Myocyte (in vitro differentiated cells): ENCODE data around the gene BPIFB1. TPM values are rescaled to one million over a fixed set of nuclear protein-coding genes. Genes with fewer than 3 reads are reported as not detected.

Experiments used
- DNase-seq: peaks from one replicate; pipeline ENCODE4 v3.0.0-alpha.2; 2012; ENCODE audit warnings: low read depth
- polyA plus RNA-seq: library from polyadenylated mRNA; unstranded; fragments of >200 nt; gene quantifications from one replicate; pipeline ENCODE4 v1.2.1, GENCODE V29; 2012; ENCODE audit warnings: missing spikeins
- total RNA-seq: library from RNA; depleted of rRNA; stranded (reverse); fragments of >200 nt; gene quantifications from 2 replicates; pipeline ENCODE4 v1.2.3, GENCODE V29; 2014

The BPIFB1 gene
- total RNA-seq = not detected in 2 replicates
- polyA plus RNA-seq = not detected

DNA sequence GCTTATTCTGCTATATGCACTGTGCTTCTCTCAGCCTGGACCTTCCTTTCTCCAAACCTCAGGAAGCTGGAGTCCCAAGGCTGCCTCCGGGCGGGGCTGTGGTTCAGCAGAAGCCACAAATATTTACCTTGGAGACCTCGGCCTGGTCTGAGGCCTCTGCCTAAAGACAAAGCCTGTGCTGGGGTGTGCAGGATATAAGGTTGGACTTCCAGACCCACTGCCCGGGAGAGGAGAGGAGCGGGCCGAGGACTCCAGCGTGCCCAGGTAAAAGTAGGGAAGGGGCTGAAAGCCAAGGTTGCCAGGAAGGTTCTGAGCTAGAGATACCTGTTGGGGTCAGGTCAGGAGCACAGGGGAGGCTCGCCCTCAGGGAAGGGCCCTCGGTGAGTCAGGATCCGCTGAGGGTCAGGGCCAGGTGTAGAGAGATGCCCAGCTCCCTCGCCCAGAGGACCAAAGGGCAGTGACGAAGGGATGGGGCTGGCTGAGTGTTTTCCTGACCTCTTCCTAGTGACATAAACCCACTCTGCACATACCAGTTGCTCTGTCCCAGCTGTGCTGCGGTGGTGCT lies at the start of gene BPIFB1:
TSS of gene BPIFB1 (plus strand) at position 224 of the 565 bp plus-strand sequence. CDS start 2,860 bp downstream, outside the sequence.
- no peak for DNase-seq

DNA sequence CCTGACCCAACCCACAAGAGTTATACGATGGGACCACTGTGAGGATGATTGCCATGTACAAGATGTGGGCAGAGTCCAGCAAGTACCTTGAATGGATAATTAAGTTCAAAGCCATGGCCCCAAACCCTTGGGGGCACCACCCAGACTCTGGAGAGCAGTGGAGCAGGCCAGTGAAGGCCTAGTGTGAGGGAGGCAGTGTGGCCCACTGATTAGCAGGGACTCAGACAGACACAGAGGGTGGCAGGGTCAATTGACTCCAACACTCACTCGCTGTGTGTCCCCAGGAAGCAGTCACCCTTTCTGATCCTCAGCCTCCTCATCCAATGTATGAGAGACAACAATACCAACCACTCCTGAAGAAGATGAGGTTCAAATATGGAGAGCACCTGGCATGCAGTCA lies 49.0 kb upstream of the BPIFB1 start:
- no peak for DNase-seq

- DNase-seq = no peak
These were observed 47.3 kb upstream of the BPIFB1 start, which contains the start of gene BPIFA1 for GRCh38 chr20:33235696-33236095. BPIFA1 (plus strand) TSS chr20:33235996; CDS start chr20:33237712, 1,716 bp downstream.

GRCh38 chr20:33236351-33236750 lies 46.7 kb upstream of the BPIFB1 start:
- DNase-seq = no peak

DNA sequence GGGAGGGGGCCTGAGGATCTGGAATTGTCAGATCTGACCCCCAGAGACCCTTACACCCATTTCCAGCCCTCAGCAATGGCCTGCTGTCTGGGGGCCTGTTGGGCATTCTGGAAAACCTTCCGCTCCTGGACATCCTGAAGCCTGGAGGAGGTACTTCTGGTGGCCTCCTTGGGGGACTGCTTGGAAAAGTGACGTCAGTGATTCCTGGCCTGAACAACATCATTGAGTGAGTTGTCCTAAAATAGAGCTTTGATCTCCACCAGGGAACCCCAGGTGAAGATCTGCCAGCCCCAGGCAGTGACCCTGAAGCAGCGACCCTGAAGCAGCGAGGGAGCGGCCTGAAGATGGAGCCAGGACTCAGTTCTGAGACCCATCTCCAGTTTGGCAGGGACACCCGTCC lies 45.0 kb upstream of the BPIFB1 start:
- DNase-seq = no peak

GRCh38 chr20:33239418-33239817 lies 43.6 kb upstream of the BPIFB1 start:
- no peak for DNase-seq

- no peak for DNase-seq
These were observed 42.9 kb upstream of the BPIFB1 start for GRCh38 chr20:33239979-33240736.

DNA sequence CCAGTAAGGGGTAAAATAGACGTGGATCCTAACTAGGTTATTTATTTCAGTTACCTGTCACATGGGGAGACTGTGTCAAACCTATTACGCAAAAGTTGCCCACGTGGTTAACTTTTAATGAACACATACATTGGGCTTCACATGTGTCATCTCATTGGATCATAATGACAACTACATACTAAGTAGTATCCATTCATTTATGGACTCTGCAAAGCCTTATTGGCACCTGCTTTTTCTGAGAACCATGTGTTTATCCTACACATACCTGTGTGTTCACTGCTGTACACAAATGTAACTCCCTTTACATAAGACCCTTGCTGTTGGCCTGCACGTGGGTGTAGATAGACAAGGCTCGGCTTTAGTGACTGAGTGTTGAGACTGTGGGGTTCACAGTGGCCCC lies 42.1 kb upstream of the BPIFB1 start:
- no peak for DNase-seq

GRCh38 chr20:33242319-33243100 lies 40.5 kb upstream of the BPIFB1 start:
- DNase-seq = no peak

- DNase-seq = no peak
These were observed 36.9 kb upstream of the BPIFB1 start for GRCh38 chr20:33246077-33246476.

- DNase-seq = peak; percentile 39
These were observed 33.6 kb upstream of the BPIFB1 start for GRCh38 chr20:33249456-33249855.

GRCh38 chr20:33250666-33251065 lies 32.3 kb upstream of the BPIFB1 start:
- DNase-seq = peak; percentile 5

DNA sequence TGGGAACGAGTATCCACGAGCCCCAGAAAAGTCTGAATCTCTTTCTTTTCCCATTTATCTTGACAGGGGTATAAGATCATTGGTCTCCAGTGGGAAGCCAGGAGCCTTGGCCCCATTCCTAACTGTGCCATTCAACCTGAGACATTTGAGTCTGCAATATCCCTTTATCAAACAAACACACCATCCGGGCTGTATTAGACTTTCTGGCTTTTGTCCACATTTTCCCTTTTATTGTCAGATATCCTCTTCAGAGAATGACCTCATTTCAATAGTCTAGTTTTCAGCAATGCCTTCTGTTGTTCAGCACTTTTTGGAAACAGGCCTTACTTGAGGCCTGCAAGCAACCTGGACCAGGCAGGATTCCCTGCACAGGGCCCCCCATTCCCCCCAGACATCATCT lies 31.5 kb upstream of the BPIFB1 start:
- no peak for DNase-seq

GRCh38 chr20:33252460-33252859 lies 30.6 kb upstream of the BPIFB1 start:
- no peak for DNase-seq

GRCh38 chr20:33255005-33255404 lies 28.0 kb upstream of the BPIFB1 start:
- no peak for DNase-seq

- no peak for DNase-seq
These were observed 25.8 kb upstream of the BPIFB1 start for GRCh38 chr20:33257237-33257636.

GRCh38 chr20:33259371-33259770 lies 23.6 kb upstream of the BPIFB1 start:
- DNase-seq = no peak

DNA sequence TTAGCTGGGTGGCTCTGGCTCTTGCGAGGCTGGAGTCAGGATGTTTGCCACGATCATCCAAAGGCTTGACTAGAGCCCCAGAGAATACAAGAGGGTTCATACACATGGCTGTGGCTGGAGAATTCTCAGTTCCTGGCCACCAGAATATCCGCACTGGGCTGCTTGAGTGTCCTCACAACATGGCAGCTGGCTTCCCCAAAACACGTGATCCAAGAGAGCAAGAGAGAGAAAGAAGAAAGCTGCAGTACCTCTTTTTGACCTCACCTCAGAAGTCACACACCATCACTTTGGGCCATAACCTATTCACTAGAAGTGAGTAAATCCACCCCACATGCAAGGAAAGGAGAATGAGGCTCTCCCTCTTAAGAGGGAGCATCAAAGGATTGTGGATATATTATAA lies 21.5 kb upstream of the BPIFB1 start:
- DNase-seq = peak; percentile 2

DNA sequence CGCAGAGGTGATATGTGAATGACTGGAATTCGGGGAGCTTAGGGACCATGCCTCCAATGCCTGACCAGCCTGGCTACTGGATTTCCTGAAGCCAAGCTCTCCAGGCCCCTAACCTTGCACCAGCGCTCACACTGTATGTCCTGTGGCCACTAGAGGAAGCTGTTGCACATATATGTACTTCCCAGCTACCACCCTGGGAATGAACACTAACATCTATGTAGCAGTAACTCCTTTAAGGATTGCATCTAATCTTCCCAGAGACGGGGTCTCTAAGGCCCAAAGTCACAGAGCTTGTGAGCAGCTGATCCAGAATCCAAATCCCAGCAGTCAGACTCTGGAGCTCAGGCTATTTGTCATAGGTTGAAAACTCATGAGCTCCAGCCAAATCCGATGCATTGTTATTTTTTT lies 20.4 kb upstream of the BPIFB1 start:
- peak; percentile 62 for DNase-seq

DNA sequence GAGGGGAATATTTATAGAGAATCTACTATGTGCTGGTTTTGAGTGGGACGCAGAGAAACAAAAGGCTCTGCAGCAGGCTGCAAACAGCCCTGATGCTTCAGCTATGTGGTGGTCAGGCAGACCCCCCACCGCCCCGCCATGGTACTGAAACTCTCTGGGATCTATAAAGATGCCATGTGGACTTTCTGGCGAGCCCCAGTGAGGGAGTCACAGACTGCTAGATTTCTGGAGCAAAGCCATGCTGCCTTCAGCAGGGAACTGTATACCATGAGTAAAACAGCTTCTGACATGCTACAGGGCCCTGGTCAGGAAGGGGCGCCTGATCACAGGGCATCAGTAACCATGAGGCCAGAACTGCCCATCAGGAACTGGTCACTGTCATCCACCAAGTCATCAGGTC lies 19.2 kb upstream of the BPIFB1 start:
- no peak for DNase-seq

DNA sequence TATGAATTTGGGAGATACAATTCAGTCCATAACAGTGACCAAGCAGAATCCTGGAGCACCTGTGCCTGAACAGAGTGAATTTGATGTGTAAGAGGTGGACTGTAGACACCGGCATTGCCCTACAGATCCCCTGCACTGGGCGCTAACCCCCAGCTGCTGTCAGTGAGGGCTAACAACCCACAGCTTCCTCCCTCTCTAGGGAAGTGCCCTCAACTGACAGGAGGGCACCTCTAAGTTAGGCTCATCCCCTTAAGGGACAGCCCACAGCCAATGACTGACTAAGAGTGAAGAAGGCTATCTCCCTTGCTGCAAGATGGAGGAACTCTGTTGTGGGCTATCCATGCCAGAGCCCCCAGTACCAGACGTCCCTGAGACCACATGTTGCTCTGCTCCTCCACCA lies 15.3 kb upstream of the BPIFB1 start:
- no peak for DNase-seq
